K562 (cell line): Measurements from ENCODE around the gene SLC2A4RG.

Experiments
- CTCF ChIP-seq, 3 experiments: IDR thresholded peaks in 2 of 3; conservative IDR thresholded peaks in 1 of 3; 2 replicates each; pipeline ENCODE4 v1.5.1; 2011 to 2012; ENCODE audit warnings: low read length in 3 of 3, mild to moderate bottlenecking in 3 of 3, control low read depth in 2 of 3, improper control_type of control experiment in 1 of 3, inconsistent platforms in 1 of 3, low read depth in 1 of 3, mixed read lengths in 1 of 3, moderate library complexity in 1 of 3; ENCODE audit not compliant: insufficient read depth in 2 of 3
- ESRRB ChIP-seq: fragments of 250-450 bp; sonication (Bioruptor Pico); IDR thresholded peaks from 2 replicates; pipeline ENCODE4 v1.5.0; 2020; ENCODE audit warnings: mild to moderate bottlenecking, moderate library complexity, borderline replicate concordance
- ETV6 ChIP-seq, 3 experiments: fragments of 150-350 bp in 1 of 3; sonication (generic) in 1 of 3; formaldehyde crosslinking in 1 of 3; IDR thresholded peaks; 2 replicates each; pipeline versions ENCODE4 v1.6.1 to v1.8.0; 2014 to 2022; ENCODE audit warnings: borderline replicate concordance in 2 of 3, low read depth in 2 of 3, antibody characterized with exemption in 1 of 3, low read length in 1 of 3, mild to moderate bottlenecking in 1 of 3, missing genetic modification reagents in 1 of 3
- HDAC2 ChIP-seq: fragments of 450-650 bp; IDR thresholded peaks from 2 replicates; pipeline ENCODE4 v1.6.1; 2016; ENCODE audit warnings: mild to moderate bottlenecking
- KDM4B ChIP-seq, 2 experiments: fragments of 450-650 bp in 1 of 2; sonication (generic) in 1 of 2; IDR thresholded peaks; 2 replicates each; pipeline ENCODE4 v1.6.1; 2016 to 2017; ENCODE audit warnings: borderline replicate concordance in 2 of 2, antibody characterized with exemption in 1 of 2, low read depth in 1 of 2, mild to moderate bottlenecking in 1 of 2
- MCM7 ChIP-seq, 2 experiments: fragments of 450-650 bp; IDR thresholded peaks; 2 replicates each; pipeline ENCODE4 v1.6.1; 2016 to 2018
- SIN3A ChIP-seq, 2 experiments: fragments of 150-350 bp in 1 of 2; IDR thresholded peaks; 2 replicates each; pipeline ENCODE4 v1.6.1; 2011 to 2016; ENCODE audit warnings: borderline replicate concordance in 2 of 2, low read depth in 2 of 2, low read length in 2 of 2, mild to moderate bottlenecking in 2 of 2, moderate library complexity in 2 of 2; ENCODE audit not compliant: control insufficient read depth in 1 of 2
- SRF ChIP-seq, 2 experiments: fragments of 250-450, 450-650 bp in 1 of 2; sonication (Bioruptor Pico) in 1 of 2; sonication (generic) in 1 of 2; formaldehyde crosslinking; IDR thresholded peaks; 2 replicates each; pipeline versions ENCODE4 v1.5.0 to v1.5.1; 2020 to 2022; ENCODE audit warnings: mild to moderate bottlenecking in 1 of 2, missing genetic modification reagents in 1 of 2
- YY1 ChIP-seq, 3 experiments: IDR thresholded peaks; 2 replicates each; pipeline ENCODE4 v1.6.1; 2011; ENCODE audit warnings: low read length in 2 of 3, mild to moderate bottlenecking in 2 of 3, moderate library complexity in 2 of 3, borderline replicate concordance in 1 of 3, control low read depth in 1 of 3, low read depth in 1 of 3; ENCODE audit not compliant: insufficient read depth in 3 of 3, insufficient replicate concordance in 2 of 3, control insufficient read depth in 1 of 3, insufficient read length in 1 of 3; ENCODE audit errors: extremely low read depth in 1 of 3
- ZNF436 ChIP-seq: fragments of 250-450, 450-650 bp; sonication (Bioruptor Pico); formaldehyde crosslinking; IDR thresholded peaks from 2 replicates; pipeline ENCODE4 v1.7.0; 2020; ENCODE audit warnings: mild to moderate bottlenecking
- TF ChIP-seq, protein P1 (sequence below), 2 experiments: fragments of 450-650 bp in 1 of 2; sonication (generic) in 1 of 2; formaldehyde crosslinking in 1 of 2; IDR thresholded peaks; 2 replicates each; pipeline versions ENCODE4 v1.7.1 to v1.9.0; 2016 to 2022; ENCODE audit warnings: inconsistent platforms in 1 of 2, mild to moderate bottlenecking in 1 of 2, missing genetic modification reagents in 1 of 2

DNA sequence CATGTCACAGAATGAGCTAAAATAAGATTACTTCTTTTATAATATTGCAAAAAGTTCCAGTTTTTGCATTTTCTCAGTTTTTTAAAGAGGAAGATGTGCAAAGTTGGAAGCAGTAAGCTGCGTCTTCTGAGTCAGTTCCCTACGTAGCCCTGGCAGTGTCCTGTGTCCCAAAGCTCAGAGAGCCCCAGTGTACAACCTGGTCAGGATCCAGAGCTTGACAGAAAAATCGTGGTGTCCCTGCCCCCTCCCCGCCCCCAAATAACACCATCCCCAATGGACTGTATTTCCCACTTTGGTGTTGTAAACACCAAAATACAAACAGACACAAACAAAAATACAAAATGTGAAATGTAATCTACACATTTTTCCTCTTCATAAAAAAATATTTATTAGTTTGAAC lies 4.6 kb downstream of the SLC2A4RG start:
- TF ChIP-seq CTCF (IDR thresholded peaks at IDR 0.05 in 2 of 3, conservative IDR thresholded peaks at IDR 0.05 in 1 of 3; ENCODE audit: insufficient read depth in 2 of 3, low read depth in 1 of 3, low read length in 3 of 3) (no peak), SRF (CRISPR knock-in tag; IDR thresholded peaks at IDR 0.05) (no peak), SIN3A (IDR thresholded peaks at IDR 0.05; ENCODE audit: borderline replicate concordance in 2 of 2, control insufficient read depth in 1 of 2, low read depth in 2 of 2, low read length in 2 of 2) (no peak), YY1 (IDR thresholded peaks at IDR 0.05; ENCODE audit: borderline replicate concordance in 1 of 3, control insufficient read depth in 1 of 3, extremely low read depth in 1 of 3, insufficient read depth in 3 of 3, insufficient read length in 1 of 3, insufficient replicate concordance in 2 of 3, low read depth in 1 of 3, low read length in 2 of 3) (no peak), KDM4B (IDR thresholded peaks at IDR 0.05; ENCODE audit: borderline replicate concordance in 2 of 2, low read depth in 1 of 2) (no peak), ESRRB (CRISPR knock-in tag) (no peak), ZNF436 (no peak), HDAC2 (no peak), ETV6 (IDR thresholded peaks at IDR 0.05; ENCODE audit: borderline replicate concordance in 1 of 2, low read depth in 2 of 2, low read length in 1 of 2) (no peak), ETV6 (CRISPR knock-in tag; IDR thresholded peaks at IDR 0.05; ENCODE audit: borderline replicate concordance) (no peak), MCM7 (IDR thresholded peaks at IDR 0.05) (no peak)
- TF ChIP-seq, protein P1, sequence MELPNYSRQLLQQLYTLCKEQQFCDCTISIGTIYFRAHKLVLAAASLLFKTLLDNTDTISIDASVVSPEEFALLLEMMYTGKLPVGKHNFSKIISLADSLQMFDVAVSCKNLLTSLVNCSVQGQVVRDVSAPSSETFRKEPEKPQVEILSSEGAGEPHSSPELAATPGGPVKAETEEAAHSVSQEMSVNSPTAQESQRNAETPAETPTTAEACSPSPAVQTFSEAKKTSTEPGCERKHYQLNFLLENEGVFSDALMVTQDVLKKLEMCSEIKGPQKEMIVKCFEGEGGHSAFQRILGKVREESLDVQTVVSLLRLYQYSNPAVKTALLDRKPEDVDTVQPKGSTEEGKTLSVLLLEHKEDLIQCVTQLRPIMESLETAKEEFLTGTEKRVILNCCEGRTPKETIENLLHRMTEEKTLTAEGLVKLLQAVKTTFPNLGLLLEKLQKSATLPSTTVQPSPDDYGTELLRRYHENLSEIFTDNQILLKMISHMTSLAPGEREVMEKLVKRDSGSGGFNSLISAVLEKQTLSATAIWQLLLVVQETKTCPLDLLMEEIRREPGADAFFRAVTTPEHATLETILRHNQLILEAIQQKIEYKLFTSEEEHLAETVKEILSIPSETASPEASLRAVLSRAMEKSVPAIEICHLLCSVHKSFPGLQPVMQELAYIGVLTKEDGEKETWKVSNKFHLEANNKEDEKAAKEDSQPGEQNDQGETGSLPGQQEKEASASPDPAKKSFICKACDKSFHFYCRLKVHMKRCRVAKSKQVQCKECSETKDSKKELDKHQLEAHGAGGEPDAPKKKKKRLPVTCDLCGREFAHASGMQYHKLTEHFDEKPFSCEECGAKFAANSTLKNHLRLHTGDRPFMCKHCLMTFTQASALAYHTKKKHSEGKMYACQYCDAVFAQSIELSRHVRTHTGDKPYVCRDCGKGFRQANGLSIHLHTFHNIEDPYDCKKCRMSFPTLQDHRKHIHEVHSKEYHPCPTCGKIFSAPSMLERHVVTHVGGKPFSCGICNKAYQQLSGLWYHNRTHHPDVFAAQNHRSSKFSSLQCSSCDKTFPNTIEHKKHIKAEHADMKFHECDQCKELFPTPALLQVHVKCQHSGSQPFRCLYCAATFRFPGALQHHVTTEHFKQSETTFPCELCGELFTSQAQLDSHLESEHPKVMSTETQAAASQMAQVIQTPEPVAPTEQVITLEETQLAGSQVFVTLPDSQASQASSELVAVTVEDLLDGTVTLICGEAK (IDR thresholded peaks at IDR 0.05), result no peak
- TF ChIP-seq, protein P1 (CRISPR knock-in tag; IDR thresholded peaks at IDR 0.05), result no peak
